H1 (cell line): ENCODE data around the gene BIRC2. TPM values are rescaled to one million over a fixed set of nuclear protein-coding genes. Genes with fewer than 3 reads are reported as not detected.

Experiments
- CTCF ChIA-PET: fragments of 300-600 bp; sonication (Branson Sonifier 250); formaldehyde crosslinking; loops from one replicate; lab custom pipeline; 2021; ENCODE audit not compliant: partially characterized antibody; lab: Charles Lee
- POLR2A ChIA-PET: fragments of 300-600 bp; sonication (Branson Sonifier 250); formaldehyde crosslinking; loops from one replicate; lab custom pipeline; 2021; ENCODE audit warnings: inconsistent platforms; ENCODE audit not compliant: partially characterized antibody; lab: Charles Lee
- DNase-seq, 2 experiments: peaks; one replicate each; pipeline versions ENCODE4 v3.0.0 to v3.0.0-alpha.2; 2010 to 2022; ENCODE audit warnings: low spot score in 2 of 2, low read depth in 1 of 2, mixed read lengths in 1 of 2
- FAIRE-seq: peaks from 2 replicates; lab custom pipeline; 2011; peaks lifted over from hg19 to GRCh38; lab: Jason Lieb, UNC
- H2AFZ ChIP-seq: 2 replicates; pipeline ENCODE4 v1.8.1; 2012; ENCODE audit warnings: low read length, inconsistent platforms
- H2AK5ac ChIP-seq: 2 replicates; pipeline ENCODE4 v1.6.1; 2013; ENCODE audit warnings: low read depth, low read length
- H2BK120ac ChIP-seq: replicated peaks from 2 replicates; pipeline ENCODE3; 2013; ENCODE audit warnings: low read depth, low read length, inconsistent platforms
- H2BK12ac ChIP-seq: 2 replicates; pipeline ENCODE4 v1.6.1; 2013; ENCODE audit warnings: low read depth, low read length
- H2BK15ac ChIP-seq: 2 replicates; pipeline ENCODE4 v1.6.1; 2013; ENCODE audit warnings: low read length
- H2BK20ac ChIP-seq: 2 replicates; pipeline ENCODE4 v1.6.1; 2013; ENCODE audit warnings: low read length
- H2BK5ac ChIP-seq: 2 replicates; pipeline ENCODE4 v1.6.1; 2013; ENCODE audit warnings: low read depth, low read length
- H3K14ac ChIP-seq: 2 replicates; pipeline ENCODE4 v1.6.1; 2013; ENCODE audit warnings: inconsistent platforms; ENCODE audit not compliant: insufficient read length
- H3K18ac ChIP-seq: 2 replicates; pipeline ENCODE4 v1.6.1; 2013; ENCODE audit warnings: low read length; ENCODE audit errors: extremely low read depth
- H3K23ac ChIP-seq: 2 replicates; pipeline ENCODE4 v1.6.1; 2013; ENCODE audit warnings: inconsistent platforms; ENCODE audit not compliant: insufficient read length
- H3K23me2 ChIP-seq: 2 replicates; pipeline ENCODE4 v1.6.1; 2013; ENCODE audit warnings: low read depth, low read length
- H3K27ac ChIP-seq: 2 replicates; pipeline ENCODE4 v1.6.1; 2011; ENCODE audit warnings: low read depth, low read length, inconsistent platforms
- H3K27me3 ChIP-seq, 4 experiments: replicated peaks in 1 of 4; 1 replicate in 1 of 4; 2 replicates in 3 of 4; pipeline versions ENCODE4 v1.6.1 to v1.8.1; 2011 to 2013; ENCODE audit warnings: low read length in 3 of 4, mild to moderate bottlenecking in 3 of 4, inconsistent platforms in 2 of 4, mixed read lengths in 2 of 4, moderate library complexity in 1 of 4; ENCODE audit not compliant: control insufficient read depth in 3 of 4, insufficient read depth in 3 of 4; ENCODE audit errors: extremely low read depth in 1 of 4
- H3K36me3 ChIP-seq, 4 experiments: 2 replicates each; pipeline versions ENCODE4 v1.6.1 to v1.8.1; 2011 to 2013; ENCODE audit warnings: mild to moderate bottlenecking in 4 of 4, low read length in 3 of 4, moderate library complexity in 2 of 4, control low read depth in 1 of 4, inconsistent platforms in 1 of 4; ENCODE audit not compliant: insufficient read depth in 4 of 4, control insufficient read depth in 2 of 4
- H3K4ac ChIP-seq: replicated peaks from 2 replicates; pipeline ENCODE3; 2013; ENCODE audit warnings: low read length, low read depth, mixed read lengths, inconsistent platforms; ENCODE audit not compliant: insufficient read length
- H3K4me1 ChIP-seq, 4 experiments: replicated peaks in 1 of 4; 1 replicate in 1 of 4; 2 replicates in 3 of 4; pipeline versions ENCODE4 v1.6.1 to v1.8.1; 2011 to 2013; ENCODE audit warnings: low read length in 3 of 4, inconsistent platforms in 2 of 4, mixed read lengths in 1 of 4; ENCODE audit not compliant: insufficient read depth in 4 of 4, control insufficient read depth in 3 of 4
- H3K4me2 ChIP-seq, 2 experiments: 2 replicates each; pipeline versions ENCODE4 v1.6.1 to v1.8.1; 2011 to 2013; ENCODE audit warnings: low read depth in 2 of 2, low read length in 2 of 2, control low read depth in 1 of 2, inconsistent platforms in 1 of 2, mild to moderate bottlenecking in 1 of 2; ENCODE audit not compliant: insufficient read depth in 1 of 2
- H3K4me3 ChIP-seq, 4 experiments: fragments of 200-600, 300-600 bp in 1 of 4; sonication (generic), shearing (Covaris generic), sonication (Bioruptor Twin) in 1 of 4; 2 replicates each; pipeline versions ENCODE4 v1.5.1 to v1.8.1; 2011 to 2016; ENCODE audit warnings: low read length in 4 of 4, low read depth in 3 of 4, control low read depth in 2 of 4, inconsistent platforms in 2 of 4, mild to moderate bottlenecking in 2 of 4, mixed read lengths in 1 of 4, moderate library complexity in 1 of 4; ENCODE audit not compliant: insufficient read depth in 2 of 4; ENCODE audit errors: extremely low read depth in 1 of 4
- H3K56ac ChIP-seq: replicated peaks from 2 replicates; pipeline ENCODE3; 2013; ENCODE audit warnings: low read depth, mild to moderate bottlenecking, mixed read lengths, low read length, inconsistent platforms; ENCODE audit not compliant: insufficient read length
- H3K79me1 ChIP-seq: 2 replicates; pipeline ENCODE4 v1.6.1; 2013; ENCODE audit warnings: low read depth, low read length, control low read depth
- H3K79me2 ChIP-seq, 2 experiments: 2 replicates each; pipeline versions ENCODE4 v1.6.1 to v1.8.1; 2012 to 2013; ENCODE audit warnings: low read length in 2 of 2, mild to moderate bottlenecking in 2 of 2, inconsistent platforms in 1 of 2; ENCODE audit not compliant: insufficient read depth in 2 of 2, control insufficient read depth in 1 of 2
- H3K9ac ChIP-seq, 4 experiments: replicated peaks in 1 of 4; 1 replicate in 1 of 4; 2 replicates in 3 of 4; pipeline versions ENCODE4 v1.6.1 to v1.8.1; 2011 to 2013; ENCODE audit warnings: low read depth in 3 of 4, low read length in 3 of 4, control low read depth in 2 of 4, mild to moderate bottlenecking in 2 of 4, moderate library complexity in 2 of 4, inconsistent platforms in 1 of 4; ENCODE audit errors: extremely low read depth in 1 of 4
- H3K9me3 ChIP-seq, 2 experiments: 2 replicates each; pipeline versions ENCODE4 v1.6.1 to v1.8.1; 2012 to 2013; ENCODE audit warnings: mild to moderate bottlenecking in 2 of 2, moderate library complexity in 2 of 2, control low read depth in 1 of 2, inconsistent platforms in 1 of 2, low read depth in 1 of 2, low read length in 1 of 2, mixed read lengths in 1 of 2; ENCODE audit not compliant: insufficient read depth in 2 of 2
- H4K20me1 ChIP-seq, 2 experiments: replicated peaks in 1 of 2; 2 replicates each; pipeline versions ENCODE3 to v1.8.1; 2011 to 2013; ENCODE audit warnings: inconsistent platforms in 2 of 2, low read length in 2 of 2, mild to moderate bottlenecking in 1 of 2; ENCODE audit not compliant: insufficient read depth in 2 of 2, control insufficient read depth in 1 of 2
- H4K5ac ChIP-seq: 2 replicates; pipeline ENCODE4 v1.6.1; 2013; ENCODE audit warnings: low read length, low read depth, mixed read lengths, inconsistent platforms; ENCODE audit not compliant: insufficient read length
- H4K8ac ChIP-seq: 2 replicates; pipeline ENCODE4 v1.8.0; 2013; ENCODE audit warnings: mild to moderate bottlenecking, moderate library complexity, low read length, inconsistent platforms; ENCODE audit not compliant: insufficient read depth; ENCODE audit errors: extremely low read depth
- H4K91ac ChIP-seq: replicated peaks from 2 replicates; pipeline ENCODE3; 2013; ENCODE audit warnings: low read length, mixed read lengths, inconsistent platforms; ENCODE audit not compliant: insufficient read length
- HDAC2 ChIP-seq, 2 experiments: fragments of 300-600 bp in 1 of 2; sonication (generic) in 1 of 2; IDR thresholded peaks; 2 replicates each; pipeline ENCODE4 v1.6.1; 2011 to 2012; ENCODE audit warnings: low read depth in 2 of 2, low read length in 2 of 2, mild to moderate bottlenecking in 2 of 2, moderate library complexity in 2 of 2, borderline replicate concordance in 1 of 2, inconsistent platforms in 1 of 2
- KDM4A ChIP-seq: IDR thresholded peaks from one replicate; pipeline ENCODE4 v1.7.1; 2012; ENCODE audit warnings: low read depth, mild to moderate bottlenecking, moderate library complexity, low read length, inconsistent platforms; ENCODE audit not compliant: severe bottlenecking
- POLR2A ChIP-seq, 2 experiments: IDR thresholded peaks; 1 replicate in 1 of 2; 2 replicates in 1 of 2; pipeline ENCODE4 v1.6.1; 2011; ENCODE audit warnings: low read depth in 2 of 2, low read length in 2 of 2, mild to moderate bottlenecking in 2 of 2; ENCODE audit errors: control extremely low read depth in 1 of 2
- POLR2AphosphoS5 ChIP-seq: IDR thresholded peaks from 2 replicates; pipeline ENCODE4 v1.6.1; 2011; ENCODE audit warnings: low read depth, low read length
- POU5F1 ChIP-seq: IDR thresholded peaks from 2 replicates; pipeline ENCODE4 v1.6.1; 2011; ENCODE audit warnings: low read depth, mild to moderate bottlenecking, low read length, moderate library complexity
- RFX5 ChIP-seq: IDR thresholded peaks from 2 replicates; pipeline ENCODE4 v1.6.1; 2011; ENCODE audit warnings: low read depth, low read length, improper control_type of control experiment, borderline replicate concordance
- SIX5 ChIP-seq: IDR thresholded peaks from 2 replicates; pipeline ENCODE4 v1.6.1; 2011; ENCODE audit warnings: mild to moderate bottlenecking, low read depth, low read length
- YY1 ChIP-seq: IDR thresholded peaks from 2 replicates; pipeline ENCODE4 v1.6.1; 2011; ENCODE audit warnings: low read depth, mild to moderate bottlenecking, low read length
- WGBS, 2 experiments: shearing (Covaris generic) in 1 of 2; methylation state at CpG; one replicate each; pipeline versions ENCODE4 v1.1.6 to v1.1.7; 2013 to 2015; ENCODE audit warnings: low lambda C conversion rate in 2 of 2, mixed read lengths in 2 of 2, inconsistent platforms in 1 of 2, low coverage in 1 of 2, missing lambda C conversion rate in 1 of 2; ENCODE audit not compliant: insufficient replicate concordance in 2 of 2, insufficient coverage in 1 of 2, insufficient read length in 1 of 2; ENCODE audit errors: extremely low coverage in 1 of 2, missing lambda C conversion rate in 1 of 2; 5-methylcytosine and 5-hydroxymethylcytosine counted together
- polyA plus RNA-seq, 7 experiments: library from polyadenylated mRNA; depleted of rRNA in 3 of 7; stranded (reverse) in 5 of 7; unstranded in 2 of 7; fragments of >200 nt in 5 of 7; fragments of 200-250 nt in 2 of 7; gene quantifications; 1 replicate in 5 of 7; 2 replicates in 1 of 7; 4 replicates in 1 of 7; pipeline versions ENCODE4 v1.2.1 to v1.2.3, GENCODE V29; 2011 to 2013; ENCODE audit warnings: missing spikeins in 2 of 7, mixed read lengths in 2 of 7
- total RNA-seq: library from RNA; stranded (reverse); fragmentation: NEBNext Ultra II Directional; extraction: Animal tissue kit (Norgen Biotek cat#: 25700); gene quantifications from 2 replicates; pipeline ENCODE4 v1.2.1, GENCODE V29; 2021

The BIRC2 gene
- total and polyA plus RNA-seq, 2 of the 8 experiments (the other 6 are each of a cell fraction or from before 2014, with no cell fraction given), result 18.4 to 24.7 TPM

GRCh38 chr11:102414559-102414958 lies 67.5 kb downstream of the BIRC2 start:
- Histone ChIP-seq H4K8ac (no peak overlapping the region), H3K18ac (no peak overlapping the region), H2BK120ac (no peak overlapping the region), H2BK5ac (no peak overlapping the region), H2AFZ (no peak overlapping the region), H3K14ac (no peak overlapping the region), H4K20me1 (peaks cover 0 to 3% of the 10 kb centered on the region in 2 experiments), H3K4me2 (no peak overlapping the region), H3K4me3 (no peak overlapping the region), H3K9ac (no peak overlapping the region), H2BK20ac (no peak overlapping the region), H3K4ac (no peak overlapping the region)
- POLR2A ChIA-PET, result no interaction called here
- DNase-seq, result no peak
- TF ChIP-seq SIX5, result no peak
- TF ChIP-seq HDAC2 (IDR thresholded peaks at IDR 0.05; ENCODE audit: borderline replicate concordance in 1 of 2, low read depth in 2 of 2, low read length in 2 of 2), result no peak
- no peak for TF ChIP-seq YY1
- TF ChIP-seq POU5F1, result no peak
- TF ChIP-seq POLR2A (IDR thresholded peaks at IDR 0.05; ENCODE audit: control extremely low read depth in 1 of 2, low read depth in 2 of 2, low read length in 2 of 2), result no peak
- TF ChIP-seq POLR2AphosphoS5, result no peak
- TF ChIP-seq RFX5, result no peak
- no peak for TF ChIP-seq KDM4A
- TF ChIP-seq, all 59 proteins: peak for 0
- H3K27me3 ChIP-seq, result no peaks in the 10 kb centered on the region
- no peaks in the 10 kb centered on the region for H3K9me3 ChIP-seq
- no peaks in the 10 kb centered on the region for H3K23me2 ChIP-seq
- no peaks in the 10 kb centered on the region for H3K4me1 ChIP-seq
- H3K79me2 ChIP-seq, result peaks cover 0 to 52% of the 10 kb centered on the region in 2 experiments; a peak in 3 of 4 replicates
- no peak overlapping the region for H2AK5ac ChIP-seq
- 90% methylated on average over 2 of the region's 2 CpGs; no CpG with 5 or more reads in 1 of the 2 experiments for WGBS, 2 experiments
- H4K91ac ChIP-seq, result no peak overlapping the region
- H3K36me3 ChIP-seq, result no peaks in the 10 kb centered on the region; a peak in 1 of 8 replicates
- CTCF ChIA-PET, result interaction anchor here (1.1 to 2.2 kb wide), 3 partner anchors 8 to 24 kb away, joined by 3 to 11 read pairs (median 3); no protein-coding TSS in a partner anchor
- no peak overlapping the region for H3K56ac ChIP-seq
- no peak overlapping the region for H2BK12ac ChIP-seq
- no peak overlapping the region for H3K23ac ChIP-seq
- H2BK15ac ChIP-seq, result no peak overlapping the region
- no peak for FAIRE-seq
- H3K27ac ChIP-seq, result no peak overlapping the region
- H4K5ac ChIP-seq, result no peak overlapping the region
- H3K79me1 ChIP-seq, result peaks cover 5% of the 10 kb centered on the region
